ENCODE measurements around the gene PRR23E. TPM values are rescaled to one million over a fixed set of nuclear protein-coding genes. Genes with fewer than 3 reads are reported as not detected.
A peak's percentile ranks its signal among the peaks of the same experiment; 100 is the strongest.

PRR23E gene
- total RNA-seq, 1 donor from 2014 or later = not detected

DNA sequence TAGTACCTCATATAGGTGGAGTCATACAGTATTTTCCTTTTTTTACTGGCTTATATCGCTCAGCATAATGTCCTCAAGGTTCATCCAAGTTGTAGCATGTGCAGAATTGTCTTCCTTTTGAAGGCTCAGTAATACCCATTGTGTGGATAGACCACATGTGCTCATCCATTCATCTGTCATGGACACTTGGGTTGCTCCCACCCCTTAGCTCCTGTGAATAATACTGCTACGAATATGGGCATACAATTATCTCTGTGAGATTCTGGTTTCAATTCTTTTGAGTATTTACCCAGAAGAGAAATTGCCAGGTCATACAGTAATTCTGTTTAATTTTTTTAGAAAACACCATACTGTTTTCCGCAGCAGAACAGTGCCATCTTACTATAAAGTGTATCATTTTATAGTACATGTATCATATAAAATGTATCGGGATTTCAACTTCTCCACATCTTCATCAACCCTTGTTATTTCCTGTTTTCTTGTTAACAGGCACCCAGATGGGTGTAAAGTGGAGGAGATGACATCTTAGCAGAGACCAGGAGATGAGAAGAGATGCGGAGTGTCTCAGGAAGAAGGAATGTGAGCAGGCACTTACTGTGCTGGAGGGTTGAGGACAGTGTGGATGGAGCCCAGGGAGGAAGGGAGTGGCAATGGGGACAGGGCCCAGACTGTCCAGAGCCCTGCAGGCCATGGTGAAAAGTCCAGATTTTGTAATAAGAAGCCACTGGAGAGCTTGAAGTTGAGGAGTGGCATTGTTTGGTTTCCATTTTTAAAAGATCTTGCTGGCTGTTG, 27.0 kb upstream of the PRR23E start:
- H3K4me1 Mint-ChIP-seq (ENCODE audit: unreplicated experiment) = peaks cover 1% of the 10 kb centered on the region
- peaks cover 42% of the 10 kb centered on the region for H3K27me3 Mint-ChIP-seq
- no peak overlapping the region for H3K27ac Mint-ChIP-seq
- no peaks in the 10 kb centered on the region for H3K36me3 Mint-ChIP-seq
- DNase-seq (ENCODE audit: extremely low spot score, unreplicated experiment) = no peak
- H3K4me3 Mint-ChIP-seq = no peak overlapping the region
- H3K9me3 Mint-ChIP-seq = no peaks in the 10 kb centered on the region
- TF ChIP-seq, protein P1, sequence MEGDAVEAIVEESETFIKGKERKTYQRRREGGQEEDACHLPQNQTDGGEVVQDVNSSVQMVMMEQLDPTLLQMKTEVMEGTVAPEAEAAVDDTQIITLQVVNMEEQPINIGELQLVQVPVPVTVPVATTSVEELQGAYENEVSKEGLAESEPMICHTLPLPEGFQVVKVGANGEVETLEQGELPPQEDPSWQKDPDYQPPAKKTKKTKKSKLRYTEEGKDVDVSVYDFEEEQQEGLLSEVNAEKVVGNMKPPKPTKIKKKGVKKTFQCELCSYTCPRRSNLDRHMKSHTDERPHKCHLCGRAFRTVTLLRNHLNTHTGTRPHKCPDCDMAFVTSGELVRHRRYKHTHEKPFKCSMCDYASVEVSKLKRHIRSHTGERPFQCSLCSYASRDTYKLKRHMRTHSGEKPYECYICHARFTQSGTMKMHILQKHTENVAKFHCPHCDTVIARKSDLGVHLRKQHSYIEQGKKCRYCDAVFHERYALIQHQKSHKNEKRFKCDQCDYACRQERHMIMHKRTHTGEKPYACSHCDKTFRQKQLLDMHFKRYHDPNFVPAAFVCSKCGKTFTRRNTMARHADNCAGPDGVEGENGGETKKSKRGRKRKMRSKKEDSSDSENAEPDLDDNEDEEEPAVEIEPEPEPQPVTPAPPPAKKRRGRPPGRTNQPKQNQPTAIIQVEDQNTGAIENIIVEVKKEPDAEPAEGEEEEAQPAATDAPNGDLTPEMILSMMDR (conservative IDR thresholded peaks at IDR 0.05) = no peak

DNA sequence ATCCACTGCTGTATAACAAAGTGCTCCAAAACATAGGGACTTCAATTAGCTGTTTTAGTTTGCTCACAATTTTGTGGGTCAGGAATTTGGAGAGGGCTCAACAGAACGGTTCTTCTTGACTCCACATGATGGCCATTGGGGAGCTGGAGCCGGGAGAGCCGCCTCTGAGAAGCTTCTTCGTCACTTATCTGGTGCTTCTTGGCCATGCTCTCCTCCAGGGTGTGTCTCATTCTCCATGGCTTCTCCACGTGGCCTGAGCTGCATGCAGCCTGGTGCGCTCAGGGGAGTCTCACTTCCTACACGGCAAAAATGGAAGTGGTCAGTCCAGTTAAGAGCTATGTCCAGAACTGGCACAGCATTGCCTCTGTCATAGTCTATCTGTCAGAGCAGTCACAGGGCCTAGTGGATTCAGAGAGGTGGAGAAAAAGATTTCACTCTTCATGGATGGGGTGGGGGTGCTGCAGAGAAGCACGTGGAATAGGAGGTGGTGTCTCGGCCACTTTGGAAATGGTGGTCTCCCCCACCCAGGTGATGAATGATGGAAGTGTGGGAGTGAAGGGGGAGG, 26.3 kb upstream of the PRR23E start:
- Mint-ChIP-seq H3K27me3 (peaks cover 43% of the 10 kb centered on the region), H3K4me3 (no peak overlapping the region), H3K27ac (no peak overlapping the region), H3K4me1 (ENCODE audit: unreplicated experiment) (peaks cover 4% of the 10 kb centered on the region), H3K9me3 (no peaks in the 10 kb centered on the region), H3K36me3 (no peaks in the 10 kb centered on the region)
- TF ChIP-seq, protein P1 (conservative IDR thresholded peaks at IDR 0.05) = no peak
- DNase-seq (ENCODE audit: extremely low spot score, unreplicated experiment) = no peak

DNA sequence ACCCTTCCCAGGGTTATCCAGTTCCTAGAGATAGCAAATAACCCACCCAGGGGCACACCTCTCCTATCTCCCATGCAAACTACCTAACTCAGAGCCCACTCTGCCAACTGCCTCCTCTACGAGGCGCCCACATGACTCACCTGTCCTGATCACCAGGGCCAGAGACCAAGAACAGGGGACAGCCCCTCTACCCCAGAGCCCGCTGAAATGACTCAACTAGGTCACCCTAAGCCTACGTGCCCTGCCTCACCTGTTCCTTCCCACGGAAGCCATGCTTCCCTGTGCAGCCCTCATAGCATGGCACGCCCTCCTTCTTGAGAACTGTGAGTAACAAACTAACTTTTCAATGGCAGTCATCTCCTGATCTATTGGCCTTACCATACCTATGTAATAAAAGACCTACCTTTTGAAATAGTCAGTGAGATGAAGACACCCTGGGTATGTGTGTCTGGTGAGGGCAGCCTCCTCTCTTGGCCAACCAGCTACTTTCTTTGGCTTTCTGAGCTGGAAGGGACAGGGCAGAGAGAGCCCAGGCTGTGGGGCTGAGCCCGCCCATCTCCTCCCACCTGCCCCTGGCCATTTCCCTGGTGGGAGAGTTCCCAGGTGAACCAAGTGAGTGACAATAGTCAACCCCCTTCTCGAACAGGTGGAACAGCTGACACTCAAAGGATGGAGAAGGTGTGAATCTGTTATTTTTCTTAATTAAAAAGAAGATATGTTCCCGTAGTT, 25.5 kb upstream of the PRR23E start:
- Mint-ChIP-seq H3K27me3 (peaks cover 46% of the 10 kb centered on the region), H3K36me3 (no peaks in the 10 kb centered on the region), H3K4me1 (ENCODE audit: unreplicated experiment) (peaks cover 6% of the 10 kb centered on the region), H3K27ac (no peak overlapping the region), H3K4me3 (no peak overlapping the region), H3K9me3 (no peaks in the 10 kb centered on the region)
- DNase-seq (ENCODE audit: extremely low spot score, unreplicated experiment) = no peak
- TF ChIP-seq, protein P1 (conservative IDR thresholded peaks at IDR 0.05) = no peak

DNA sequence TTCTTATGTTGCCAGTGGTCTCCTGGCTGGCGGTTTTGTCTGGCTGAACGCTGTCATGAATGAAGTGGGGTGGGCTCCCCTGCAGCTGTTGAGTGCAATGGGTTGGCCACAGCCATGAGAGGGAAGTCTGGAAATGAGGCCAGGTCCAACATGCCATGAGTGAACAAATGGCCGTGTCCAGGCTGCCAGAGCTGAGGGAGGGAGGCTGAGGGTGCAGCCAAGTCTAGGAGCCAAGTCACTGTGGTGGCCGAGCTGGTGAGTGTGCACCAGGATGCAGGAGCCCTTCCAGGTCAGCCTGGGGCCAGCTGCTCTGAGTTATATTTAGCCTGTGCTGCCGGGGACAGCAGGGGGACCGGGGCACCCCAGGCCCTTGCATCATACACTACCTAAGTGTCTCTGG, 24.7 kb upstream of the PRR23E start:
- no peak for DNase-seq (ENCODE audit: extremely low spot score, unreplicated experiment)
- H3K9me3 Mint-ChIP-seq = no peaks in the 10 kb centered on the region
- peaks cover 50% of the 10 kb centered on the region for H3K27me3 Mint-ChIP-seq
- TF ChIP-seq, protein P1 (conservative IDR thresholded peaks at IDR 0.05) = no peak
- H3K4me1 Mint-ChIP-seq (ENCODE audit: unreplicated experiment) = peaks cover 14% of the 10 kb centered on the region
- no peak overlapping the region for H3K27ac Mint-ChIP-seq
- H3K36me3 Mint-ChIP-seq = no peaks in the 10 kb centered on the region
- H3K4me3 Mint-ChIP-seq = no peak overlapping the region

DNA sequence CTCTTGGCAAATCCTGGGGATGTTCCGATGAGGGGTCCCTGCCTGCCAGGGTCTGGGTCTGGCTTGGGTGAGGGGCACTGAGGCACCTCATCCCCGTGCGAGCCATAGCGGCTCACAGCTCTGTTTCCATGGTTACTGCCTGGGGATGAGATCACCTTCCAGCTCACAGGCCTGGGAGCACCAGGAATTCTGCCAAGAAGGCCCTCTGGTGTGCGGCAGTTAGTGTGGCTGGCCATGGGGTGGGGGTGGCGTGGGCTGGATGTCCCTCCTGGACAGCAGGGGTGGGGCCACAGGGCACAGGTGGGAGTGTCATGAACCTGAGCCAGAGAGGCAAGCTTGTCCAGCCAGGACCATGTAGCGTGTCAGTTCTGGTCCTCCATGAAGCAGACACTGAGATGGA, 22.1 kb upstream of the PRR23E start:
- Mint-ChIP-seq H3K27me3 (peaks cover 43% of the 10 kb centered on the region), H3K4me3 (no peak overlapping the region), H3K4me1 (ENCODE audit: unreplicated experiment) (peaks cover 15% of the 10 kb centered on the region), H3K9me3 (no peaks in the 10 kb centered on the region), H3K36me3 (no peaks in the 10 kb centered on the region), H3K27ac (no peak overlapping the region)
- DNase-seq (ENCODE audit: extremely low spot score, unreplicated experiment) = peak; percentile 64
- TF ChIP-seq, protein P1 (conservative IDR thresholded peaks at IDR 0.05) = no peak
